Mesenchymal stem cell (in vitro differentiated cells and primary cell): Measurements from ENCODE around the gene TMEM229A.
"Not testable (repeated sequence)": the region's sequence is repeated elsewhere in the genome, so short reads cannot be mapped to it uniquely, and the experiment has no call there.

ENCODE experiments used
- DNase-seq: peaks from one replicate; pipeline ENCODE4 v3.0.0-alpha.2; 2013
- H2AFZ ChIP-seq: one replicate; pipeline ENCODE4 v1.6.1; 2013; ENCODE audit warnings: low read depth, mild to moderate bottlenecking, control low read depth, inconsistent platforms, low read length, moderate library complexity
- H2AK5ac ChIP-seq: 2 replicates; pipeline ENCODE4 v1.6.1; 2013; ENCODE audit warnings: low read length, moderate library complexity, mild to moderate bottlenecking, inconsistent platforms; ENCODE audit not compliant: severe bottlenecking
- H2BK120ac ChIP-seq: one replicate; pipeline ENCODE4 v1.6.1; 2013; ENCODE audit warnings: low read depth, mild to moderate bottlenecking, inconsistent platforms, low read length, moderate library complexity
- H2BK12ac ChIP-seq, 2 experiments: one replicate each; pipeline ENCODE4 v1.6.1; 2013; ENCODE audit warnings: inconsistent platforms in 2 of 2, low read length in 2 of 2, mild to moderate bottlenecking in 2 of 2, moderate library complexity in 2 of 2, control low read depth in 1 of 2
- H2BK15ac ChIP-seq: one replicate; pipeline ENCODE4 v1.6.1; 2013; ENCODE audit warnings: mild to moderate bottlenecking, low read depth, inconsistent platforms; ENCODE audit not compliant: poor library complexity, severe bottlenecking
- H2BK5ac ChIP-seq: 2 replicates; pipeline ENCODE4 v1.6.1; 2013; ENCODE audit warnings: low read depth, mild to moderate bottlenecking, low read length, control low read depth, inconsistent platforms; ENCODE audit not compliant: poor library complexity, severe bottlenecking
- H3K14ac ChIP-seq, 2 experiments: one replicate each; pipeline ENCODE4 v1.6.1; 2013; ENCODE audit warnings: inconsistent platforms in 2 of 2, low read length in 2 of 2, control low read depth in 1 of 2, mild to moderate bottlenecking in 1 of 2, moderate library complexity in 1 of 2
- H3K18ac ChIP-seq, 2 experiments: one replicate each; pipeline ENCODE4 v1.6.1; 2013; ENCODE audit warnings: inconsistent platforms in 2 of 2, low read length in 2 of 2, control low read depth in 1 of 2, low read depth in 1 of 2, mild to moderate bottlenecking in 1 of 2
- H3K23ac ChIP-seq, 2 experiments: one replicate each; pipeline ENCODE4 v1.6.1; 2013; ENCODE audit warnings: inconsistent platforms in 2 of 2, low read length in 2 of 2, mild to moderate bottlenecking in 2 of 2, moderate library complexity in 2 of 2, control low read depth in 1 of 2
- H3K27ac ChIP-seq: 2 replicates; pipeline ENCODE4 v1.5.1; 2013; ENCODE audit warnings: mild to moderate bottlenecking, moderate library complexity, low read length, control low read depth, inconsistent platforms; ENCODE audit not compliant: poor library complexity, severe bottlenecking
- H3K27me3 ChIP-seq, 2 experiments: 2 replicates each; pipeline versions ENCODE4 v1.6.1 to v1.7.0; 2013; ENCODE audit warnings: low read length in 2 of 2, mild to moderate bottlenecking in 2 of 2, moderate library complexity in 2 of 2, control low read depth in 1 of 2, inconsistent platforms in 1 of 2; ENCODE audit not compliant: control insufficient read depth in 1 of 2, insufficient read depth in 1 of 2
- H3K36me3 ChIP-seq, 2 experiments: 2 replicates each; pipeline versions ENCODE4 v1.6.1 to v1.7.0; 2013; ENCODE audit warnings: low read length in 2 of 2, control low read depth in 1 of 2, inconsistent platforms in 1 of 2, low read depth in 1 of 2, mild to moderate bottlenecking in 1 of 2; ENCODE audit not compliant: insufficient read depth in 2 of 2, control insufficient read depth in 1 of 2
- H3K4ac ChIP-seq, 2 experiments: one replicate each; pipeline ENCODE4 v1.6.1; 2013; ENCODE audit warnings: inconsistent platforms in 2 of 2, low read length in 2 of 2, mild to moderate bottlenecking in 2 of 2, moderate library complexity in 2 of 2, control low read depth in 1 of 2, low read depth in 1 of 2
- H3K4me1 ChIP-seq: 2 replicates; pipeline ENCODE4 v1.6.1; 2013; ENCODE audit warnings: low read depth, low read length, control low read depth; ENCODE audit not compliant: control insufficient read depth, insufficient read depth
- H3K4me2 ChIP-seq: 2 replicates; pipeline ENCODE4 v1.6.1; 2013; ENCODE audit warnings: low read length, mild to moderate bottlenecking, inconsistent platforms; ENCODE audit not compliant: poor library complexity, severe bottlenecking
- H3K4me3 ChIP-seq, 2 experiments: 2 replicates each; pipeline versions ENCODE4 v1.5.1 to v1.7.0; 2013; ENCODE audit warnings: low read length in 2 of 2, mild to moderate bottlenecking in 2 of 2, control low read depth in 1 of 2, low read depth in 1 of 2; ENCODE audit not compliant: insufficient read depth in 1 of 2
- H3K79me1 ChIP-seq: replicated peaks from 2 replicates; pipeline ENCODE4 v1.6.1; 2013; ENCODE audit warnings: mild to moderate bottlenecking, control low read depth, low read length, inconsistent platforms; ENCODE audit not compliant: poor library complexity, severe bottlenecking
- H3K9ac ChIP-seq: 2 replicates; pipeline ENCODE4 v1.7.0; 2013; ENCODE audit warnings: mild to moderate bottlenecking, low read length, moderate library complexity
- H3K9me3 ChIP-seq: 2 replicates; pipeline ENCODE4 v1.7.0; 2013; ENCODE audit warnings: mild to moderate bottlenecking, low read length; ENCODE audit not compliant: control insufficient read depth
- H4K8ac ChIP-seq: one replicate; pipeline ENCODE4 v1.6.1; 2013; ENCODE audit warnings: inconsistent platforms, mild to moderate bottlenecking, low read length, moderate library complexity
- H4K91ac ChIP-seq: one replicate; pipeline ENCODE4 v1.6.1; 2013; ENCODE audit warnings: mild to moderate bottlenecking, low read length, inconsistent platforms
- WGBS: methylation state at CpG from one replicate; pipeline ENCODE4 v1.1.7; 2013; ENCODE audit warnings: mixed read lengths; 5-methylcytosine and 5-hydroxymethylcytosine counted together

Gene TMEM229A

DNA sequence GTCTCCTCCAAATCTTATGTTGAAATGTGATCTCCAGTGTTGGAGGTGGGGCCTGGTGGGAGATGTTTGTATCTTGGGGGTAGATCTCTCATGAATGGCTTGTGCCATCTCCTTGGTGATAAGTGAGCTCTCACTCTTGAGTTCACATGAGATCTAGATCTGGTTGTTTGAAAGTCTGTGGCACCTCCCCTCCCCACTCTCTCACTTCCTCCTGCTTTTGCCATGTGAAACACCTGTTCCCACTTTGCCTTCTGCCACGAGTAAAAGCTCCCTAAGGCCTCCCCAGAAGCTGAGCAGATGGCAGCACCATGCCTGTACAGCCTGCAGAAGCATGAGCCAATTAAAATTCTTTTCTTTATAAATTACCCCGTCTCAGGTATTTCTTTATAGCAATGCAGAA is 23.5 kb downstream of the TMEM229A start:
- Histone ChIP-seq H2BK5ac (no peak overlapping the region), H3K23ac (no peak overlapping the region), H3K27ac (no peak overlapping the region), H3K4me3 (no peak overlapping the region), H2AFZ (no peak overlapping the region), H3K14ac (no peak overlapping the region), H3K36me3 (no peaks in the 10 kb centered on the region), H3K4me1 (no peaks in the 10 kb centered on the region), H4K8ac (no peak overlapping the region), H3K9ac (no peak overlapping the region), H3K27me3 (no peaks in the 10 kb centered on the region), H2AK5ac (no peak overlapping the region), H4K91ac (no peak overlapping the region), H3K4ac (no peak overlapping the region), H2BK15ac (no peak overlapping the region), H3K9me3 (no peaks in the 10 kb centered on the region), H3K79me1 (no peaks in the 10 kb centered on the region), H2BK120ac (no peak overlapping the region), H3K4me2 (no peak overlapping the region), H3K18ac (no peak overlapping the region), H2BK12ac (no peak overlapping the region)
- no peak for DNase-seq
- WGBS, result 30% methylated on average over 1 of the region's 2 CpGs

DNA sequence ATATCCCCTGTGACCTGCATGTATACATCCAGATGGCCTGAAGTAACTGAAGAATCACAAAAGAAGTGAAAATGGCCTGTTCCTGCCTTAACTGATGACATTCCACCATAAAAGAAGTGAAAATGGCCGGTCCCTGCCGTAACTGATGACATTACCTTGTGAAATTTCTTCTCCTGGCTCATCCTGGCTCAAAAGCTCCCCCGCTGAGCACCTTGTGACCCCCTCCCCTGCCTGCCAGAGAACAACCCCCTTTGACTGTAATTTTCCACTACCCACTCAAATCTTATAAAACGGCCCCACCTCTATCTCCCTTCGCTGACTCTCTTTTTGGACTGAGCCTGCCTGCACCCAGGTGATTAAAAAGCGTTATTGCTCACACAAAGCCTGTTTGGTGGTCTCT is 24.6 kb downstream of the TMEM229A start:
- H2BK12ac ChIP-seq, H3K36me3 ChIP-seq, H2AK5ac ChIP-seq, H3K23ac ChIP-seq, H3K14ac ChIP-seq, H3K18ac ChIP-seq, H4K8ac ChIP-seq, H3K9me3 ChIP-seq, H3K4me2 ChIP-seq, H2AFZ ChIP-seq, H2BK120ac ChIP-seq, DNase-seq, H4K91ac ChIP-seq, H2BK15ac ChIP-seq, H3K79me1 ChIP-seq, H3K9ac ChIP-seq, H3K4me3 ChIP-seq, H3K4ac ChIP-seq, H2BK5ac ChIP-seq, H3K27ac ChIP-seq, H3K4me1 ChIP-seq, H3K27me3 ChIP-seq: not testable (repeated sequence)
- 71% methylated on average over 6 of the region's 6 CpGs for whole genome bisulfite sequencing

DNA sequence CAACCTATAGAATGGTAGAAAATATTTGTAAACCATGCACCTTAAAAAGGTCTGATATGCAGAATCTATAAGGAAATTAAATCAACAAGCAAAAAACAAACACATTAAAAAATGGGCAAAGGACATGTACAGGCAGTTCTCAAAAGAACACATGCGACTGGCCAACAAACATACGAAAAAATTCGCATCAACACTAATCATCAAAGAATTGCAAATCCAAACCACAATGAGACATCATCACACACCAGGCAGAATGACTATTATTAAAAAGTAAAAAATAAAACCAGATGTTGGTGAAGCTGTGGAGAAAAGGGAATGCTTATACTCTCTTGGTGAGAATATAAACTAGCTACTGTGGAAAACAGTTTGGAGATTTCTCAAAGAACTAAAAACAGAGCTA is 33.2 kb downstream of the TMEM229A start:
- Histone ChIP-seq H3K27ac (no peak overlapping the region), H4K91ac (no peak overlapping the region), H3K27me3 (no peaks in the 10 kb centered on the region), H3K14ac (no peak overlapping the region), H3K4ac (no peak overlapping the region), H3K23ac (no peak overlapping the region), H4K8ac (no peak overlapping the region), H2BK12ac (no peak overlapping the region), H3K9me3 (peaks cover 14% of the 10 kb centered on the region), H3K4me1 (no peaks in the 10 kb centered on the region), H3K18ac (no peak overlapping the region), H3K36me3 (no peaks in the 10 kb centered on the region), H3K4me3 (no peak overlapping the region), H2AK5ac (no peak overlapping the region), H2AFZ (no peak overlapping the region), H2BK15ac (no peak overlapping the region), H3K9ac (no peak overlapping the region), H2BK5ac (no peak overlapping the region), H2BK120ac (no peak overlapping the region), H3K79me1 (no peaks in the 10 kb centered on the region), H3K4me2 (no peak overlapping the region)
- 93% methylated on average over 3 of the region's 3 CpGs for WGBS
- DNase-seq, result no peak

DNA sequence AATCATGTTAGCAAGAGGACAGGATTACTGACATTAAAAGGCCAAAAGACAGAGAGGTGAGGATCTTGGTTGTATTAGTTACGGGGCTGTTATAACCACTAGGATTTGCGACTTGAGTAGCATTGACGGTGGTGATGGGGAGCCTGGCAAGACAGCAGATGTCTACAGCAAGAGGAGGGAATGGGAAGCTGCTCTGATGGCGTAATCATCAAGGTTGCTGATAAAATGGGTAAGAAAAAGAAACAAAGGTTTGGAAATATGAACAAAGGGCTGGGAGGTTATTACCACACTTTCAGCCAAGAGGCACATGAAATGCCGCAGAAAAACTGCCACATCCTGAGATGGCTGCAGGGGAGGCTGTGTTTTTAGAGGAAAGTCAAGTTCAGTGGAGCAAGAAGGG is 33.9 kb downstream of the TMEM229A start:
- Histone ChIP-seq H3K23ac (no peak overlapping the region), H3K4me2 (no peak overlapping the region), H3K36me3 (no peaks in the 10 kb centered on the region), H4K8ac (no peak overlapping the region), H4K91ac (no peak overlapping the region), H3K9me3 (peaks cover 14% of the 10 kb centered on the region), H2BK120ac (no peak overlapping the region), H3K4me1 (no peaks in the 10 kb centered on the region), H2AK5ac (no peak overlapping the region), H3K79me1 (no peaks in the 10 kb centered on the region), H2BK15ac (no peak overlapping the region), H3K18ac (no peak overlapping the region), H3K4me3 (no peak overlapping the region), H2BK12ac (no peak overlapping the region), H2AFZ (no peak overlapping the region), H3K9ac (no peak overlapping the region), H3K14ac (no peak overlapping the region), H3K4ac (no peak overlapping the region), H2BK5ac (no peak overlapping the region), H3K27ac (no peak overlapping the region), H3K27me3 (no peaks in the 10 kb centered on the region)
- no peak for DNase-seq
- 89% methylated on average over 5 of the region's 5 CpGs for WGBS
